ENCODE measurements around the gene KDM1B. TPM values are rescaled to one million over a fixed set of nuclear protein-coding genes. Genes with fewer than 3 reads are reported as not detected.

The KDM1B gene
- total and polyA plus RNA-seq, 2 of the 8 experiments (the other 6 are each of a cell fraction or from before 2014, with no cell fraction given) = 3.7 to 7.5 TPM

DNA sequence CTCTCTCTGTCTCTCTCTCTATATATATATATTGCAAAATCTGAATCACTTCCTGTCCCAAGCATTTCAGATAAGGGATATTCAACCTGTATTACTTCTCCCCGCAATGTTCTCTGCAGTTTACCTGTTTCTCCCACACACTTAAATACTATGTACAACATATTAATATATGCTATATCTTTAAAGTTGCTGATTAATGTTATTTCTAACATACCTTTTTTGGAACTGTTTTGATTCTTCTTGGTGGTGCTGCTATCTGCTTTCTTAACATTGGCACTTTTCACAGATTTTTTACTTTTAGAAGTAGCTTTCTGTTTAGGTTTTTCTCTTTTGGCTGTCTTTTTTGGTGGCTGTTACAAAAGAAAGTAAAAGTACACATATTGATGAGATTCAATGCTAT is 81.9 kb downstream of the KDM1B start:
- Histone ChIP-seq H2BK5ac (ENCODE audit: low read depth, low read length) (no peak overlapping the region), H3K18ac (ENCODE audit: extremely low read depth, low read length) (no peak overlapping the region), H4K91ac (replicated peaks; ENCODE audit: insufficient read length, low read length) (no peak overlapping the region), H2BK15ac (ENCODE audit: low read length) (no peak overlapping the region), H3K23ac (ENCODE audit: insufficient read length) (no peak overlapping the region), H2BK120ac (replicated peaks; ENCODE audit: low read depth, low read length) (no peak overlapping the region), H3K27ac (ENCODE audit: low read depth, low read length) (no peak overlapping the region), H2BK12ac (ENCODE audit: low read depth, low read length) (no peak overlapping the region), H3K79me2 (ENCODE audit: control insufficient read depth in 1 of 2, insufficient read depth in 2 of 2, low read length in 2 of 2) (peaks cover 0 to 81% of the 10 kb centered on the region in 2 experiments; a peak in 2 of 4 replicates), H3K4ac (replicated peaks; ENCODE audit: insufficient read length, low read depth, low read length) (no peak overlapping the region), H2BK20ac (ENCODE audit: low read length) (no peak overlapping the region), H3K4me1 (replicated peaks in 1 of 4; ENCODE audit: control insufficient read depth in 3 of 4, insufficient read depth in 4 of 4, low read length in 3 of 4) (no peaks in the 10 kb centered on the region), H3K9me3 (ENCODE audit: insufficient read depth in 2 of 2, low read depth in 1 of 2, low read length in 1 of 2) (peaks cover 0 to 4% of the 10 kb centered on the region in 2 experiments; a peak in 2 of 4 replicates), H4K5ac (ENCODE audit: insufficient read length, low read depth, low read length) (no peak overlapping the region), H3K79me1 (ENCODE audit: low read depth, low read length) (0 out of 2 replicates have a peak, but pooled peaks cover 2% of the 10 kb centered on the region), H3K9ac (replicated peaks in 1 of 4; ENCODE audit: extremely low read depth in 1 of 4, low read depth in 3 of 4, low read length in 3 of 4) (no peak overlapping the region), H2AK5ac (ENCODE audit: low read depth, low read length) (no peak overlapping the region), H3K56ac (replicated peaks; ENCODE audit: insufficient read length, low read depth, low read length) (no peak overlapping the region), H3K4me2 (ENCODE audit: insufficient read depth in 1 of 2, low read depth in 2 of 2, low read length in 2 of 2) (no peak overlapping the region), H3K36me3 (ENCODE audit: control insufficient read depth in 2 of 4, insufficient read depth in 4 of 4, low read length in 3 of 4) (peaks cover 7 to 71% (median 46%) of the 10 kb centered on the region in 4 experiments), H4K8ac (ENCODE audit: extremely low read depth, insufficient read depth, low read length) (no peak overlapping the region), H3K4me3 (ENCODE audit: extremely low read depth in 1 of 4, insufficient read depth in 2 of 4, low read depth in 3 of 4, low read length in 4 of 4) (no peak overlapping the region), H2AFZ (ENCODE audit: low read length) (no peak overlapping the region), H3K27me3 (replicated peaks in 1 of 4; ENCODE audit: control insufficient read depth in 3 of 4, extremely low read depth in 1 of 4, insufficient read depth in 3 of 4, low read length in 3 of 4) (peaks cover 0 to 1% (median 0%) of the 10 kb centered on the region in 4 experiments; a peak in 1 of 7 replicates), H4K20me1 (replicated peaks in 1 of 2; ENCODE audit: control insufficient read depth in 1 of 2, insufficient read depth in 2 of 2, low read length in 2 of 2) (peaks cover 0 to 7% of the 10 kb centered on the region in 2 experiments), H3K14ac (ENCODE audit: insufficient read length) (no peak overlapping the region), H3K23me2 (ENCODE audit: low read depth, low read length) (no peaks in the 10 kb centered on the region)
- CTCF ChIA-PET (ENCODE audit: partially characterized antibody) = no interaction called here
- WGBS, 2 experiments (ENCODE audit: extremely low coverage in 1 of 2, insufficient coverage in 1 of 2, insufficient read length in 1 of 2, insufficient replicate concordance in 2 of 2, low coverage in 1 of 2, low lambda C conversion rate in 2 of 2, missing lambda C conversion rate in 1 of 2) = 93% methylated on average over 1 of the region's 1 CpG; no CpG with 5 or more reads in 1 of the 2 experiments
- FAIRE-seq = no peak
- POLR2A ChIA-PET (ENCODE audit: partially characterized antibody) = interaction anchor here (0.8 to 1.3 kb wide), 3 partner anchors 12 to 70 kb away, joined by 3 read pairs; no protein-coding TSS in a partner anchor
- TF ChIP-seq HDAC6 (IDR thresholded peaks at IDR 0.05; ENCODE audit: low read depth, low read length) (no peak), EGR1 (IDR thresholded peaks at IDR 0.05; ENCODE audit: borderline replicate concordance, low read depth, low read length) (no peak), TBP (IDR thresholded peaks at IDR 0.05; ENCODE audit: low read depth, low read length) (no peak), GABPA (IDR thresholded peaks at IDR 0.05; ENCODE audit: borderline replicate concordance, insufficient read depth, low read length) (no peak), SIX5 (IDR thresholded peaks at IDR 0.05; ENCODE audit: low read depth, low read length) (no peak), TAF1 (IDR thresholded peaks at IDR 0.05; ENCODE audit: low read depth, low read length) (no peak)
- TF ChIP-seq, protein P1, sequence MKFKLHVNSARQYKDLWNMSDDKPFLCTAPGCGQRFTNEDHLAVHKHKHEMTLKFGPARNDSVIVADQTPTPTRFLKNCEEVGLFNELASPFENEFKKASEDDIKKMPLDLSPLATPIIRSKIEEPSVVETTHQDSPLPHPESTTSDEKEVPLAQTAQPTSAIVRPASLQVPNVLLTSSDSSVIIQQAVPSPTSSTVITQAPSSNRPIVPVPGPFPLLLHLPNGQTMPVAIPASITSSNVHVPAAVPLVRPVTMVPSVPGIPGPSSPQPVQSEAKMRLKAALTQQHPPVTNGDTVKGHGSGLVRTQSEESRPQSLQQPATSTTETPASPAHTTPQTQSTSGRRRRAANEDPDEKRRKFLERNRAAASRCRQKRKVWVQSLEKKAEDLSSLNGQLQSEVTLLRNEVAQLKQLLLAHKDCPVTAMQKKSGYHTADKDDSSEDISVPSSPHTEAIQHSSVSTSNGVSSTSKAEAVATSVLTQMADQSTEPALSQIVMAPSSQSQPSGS (IDR thresholded peaks at IDR 0.05; ENCODE audit: low read length) = no peak
- TF ChIP-seq, protein P2, sequence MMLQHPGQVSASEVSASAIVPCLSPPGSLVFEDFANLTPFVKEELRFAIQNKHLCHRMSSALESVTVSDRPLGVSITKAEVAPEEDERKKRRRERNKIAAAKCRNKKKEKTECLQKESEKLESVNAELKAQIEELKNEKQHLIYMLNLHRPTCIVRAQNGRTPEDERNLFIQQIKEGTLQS (IDR thresholded peaks at IDR 0.05; ENCODE audit: insufficient read depth, low read depth, low read length) = no peak
- no peak for DNase-seq (ENCODE audit: low read depth in 1 of 2, low spot score in 2 of 2)
